Panc1 (cell line): Measurements from ENCODE around the gene S1PR3. TPM values are rescaled to one million over a fixed set of nuclear protein-coding genes. Genes with fewer than 3 reads are reported as not detected.

Experiments
- ATAC-seq: fragments of 200-7000 bp; cut with Tn5 transposase; 2 replicates; pipeline ENCODE4 v1.9.1; 2020; ENCODE audit warnings: mild to moderate bottlenecking, moderate library complexity
- BruUV-seq: library from RNA; stranded (reverse); fragments of 400-500 nt; replicated peaks from 2 replicates; lab custom pipeline; 2021; lab: Mats Ljungman, UMichigan
- CTCF ChIA-PET: fragments of 300-600 bp; sonication (Branson Sonifier 250); formaldehyde crosslinking; loops from one replicate; lab custom pipeline; 2022; ENCODE audit warnings: antibody characterized with exemption; lab: Charles Lee
- POLR2A ChIA-PET: fragments of 300-600 bp; sonication (Branson Sonifier 250); formaldehyde crosslinking; loops from one replicate; lab custom pipeline; 2022; ENCODE audit warnings: antibody characterized with exemption; lab: Charles Lee
- DNase-seq: peaks from one replicate; pipeline ENCODE4 v3.0.0-alpha.2; 2010; ENCODE audit warnings: low read depth, low spot score
- H3K27ac ChIP-seq: 2 replicates; pipeline ENCODE4 v1.5.1; 2011; ENCODE audit warnings: mild to moderate bottlenecking, low read length, inconsistent platforms
- H3K27me3 ChIP-seq: fragments of 200-500 bp; sonication (Bioruptor generic); 2 replicates; pipeline ENCODE4 v1.6.0; 2014; ENCODE audit warnings: low read length, inconsistent platforms; ENCODE audit not compliant: control insufficient read depth, insufficient read depth
- H3K36me3 ChIP-seq: fragments of 200-500 bp; sonication (Bioruptor generic); 2 replicates; pipeline ENCODE4 v1.5.1; 2014; ENCODE audit warnings: inconsistent platforms, mild to moderate bottlenecking, low read length, moderate library complexity; ENCODE audit not compliant: control insufficient read depth, insufficient read depth
- H3K4me1 ChIP-seq: 2 replicates; pipeline ENCODE4 v1.5.1; 2011; ENCODE audit warnings: inconsistent platforms, mild to moderate bottlenecking, low read length, moderate library complexity; ENCODE audit not compliant: control insufficient read depth, insufficient read depth
- H3K4me3 ChIP-seq, 2 experiments: 2 replicates each; pipeline ENCODE4 v1.5.1; 2011 to 2012; ENCODE audit warnings: low read depth in 2 of 2, low read length in 2 of 2, mild to moderate bottlenecking in 2 of 2, inconsistent platforms in 1 of 2, moderate library complexity in 1 of 2
- H3K9me3 ChIP-seq: fragments of 200-500 bp; sonication (Bioruptor generic); 2 replicates; pipeline ENCODE4 v1.5.1; 2014; ENCODE audit warnings: low read depth, mild to moderate bottlenecking, inconsistent platforms, low read length, moderate library complexity; ENCODE audit not compliant: control insufficient read depth, insufficient read depth
- CTCF ChIP-seq: fragments of 450-650 bp; IDR thresholded peaks from 2 replicates; pipeline ENCODE4 v1.5.1; 2017; ENCODE audit warnings: mild to moderate bottlenecking
- POLR2AphosphoS5 ChIP-seq: IDR thresholded peaks from 2 replicates; pipeline ENCODE4 v1.6.1; 2012; ENCODE audit warnings: mild to moderate bottlenecking, low read depth, low read length, moderate library complexity
- SIN3A ChIP-seq: IDR thresholded peaks from 2 replicates; pipeline ENCODE4 v1.6.1; 2012; ENCODE audit warnings: low read depth, mild to moderate bottlenecking, low read length, moderate library complexity, borderline replicate concordance; ENCODE audit not compliant: insufficient read depth
- TCF7L2 ChIP-seq: IDR thresholded peaks from 2 replicates; pipeline ENCODE4 v1.6.1; 2011; ENCODE audit warnings: mild to moderate bottlenecking, low read depth, low read length, inconsistent platforms
- in situ Hi-C: cut with HindIII; loops from 2 replicates; pipeline ENCODE4 v1.10.0; 2016; ENCODE audit warnings: low sequenced_read_pairs, low pct_unique_long_range_greater_than_20kb
- intact Hi-C: fragments of 100-400 bp; cut with micrococcal nuclease; formaldehyde crosslinking; loops from one replicate; pipeline ENCODE4 v1.10.0; 2022; ENCODE audit not compliant: unreplicated experiment
- total RNA-seq: library from RNA; stranded (reverse); gene quantifications from one replicate; pipeline ENCODE4 v1.2.1, GENCODE V29; 2021; ENCODE audit not compliant: unreplicated experiment
- TF ChIP-seq, protein P1 (sequence below), 2 experiments: IDR thresholded peaks; 2 replicates each; pipeline ENCODE4 v1.6.1; 2011 to 2012; ENCODE audit warnings: low read depth in 2 of 2, control low read depth in 1 of 2, low read length in 1 of 2, mild to moderate bottlenecking in 1 of 2, moderate library complexity in 1 of 2; ENCODE audit not compliant: insufficient read depth in 1 of 2

The S1PR3 gene
- total RNA-seq, 1 experiment from 2014 or later: 8.1 TPM

- peaks cover 2% of the 10 kb centered on the region for H3K4me1 ChIP-seq
- in situ Hi-C loops: no loop called here
- no peak overlapping the region for H3K27ac ChIP-seq
- ATAC-seq (no peak), DNase-seq (no peak)
- BruUV-seq: TSS peak; percentile 92
- intact Hi-C loops: no loop called here
- no peaks in the 10 kb centered on the region for H3K27me3 ChIP-seq
- CTCF ChIA-PET: no interaction called here
- TF ChIP-seq TCF7L2: no peak
- TF ChIP-seq POLR2AphosphoS5: no peak
- TF ChIP-seq, protein P1, sequence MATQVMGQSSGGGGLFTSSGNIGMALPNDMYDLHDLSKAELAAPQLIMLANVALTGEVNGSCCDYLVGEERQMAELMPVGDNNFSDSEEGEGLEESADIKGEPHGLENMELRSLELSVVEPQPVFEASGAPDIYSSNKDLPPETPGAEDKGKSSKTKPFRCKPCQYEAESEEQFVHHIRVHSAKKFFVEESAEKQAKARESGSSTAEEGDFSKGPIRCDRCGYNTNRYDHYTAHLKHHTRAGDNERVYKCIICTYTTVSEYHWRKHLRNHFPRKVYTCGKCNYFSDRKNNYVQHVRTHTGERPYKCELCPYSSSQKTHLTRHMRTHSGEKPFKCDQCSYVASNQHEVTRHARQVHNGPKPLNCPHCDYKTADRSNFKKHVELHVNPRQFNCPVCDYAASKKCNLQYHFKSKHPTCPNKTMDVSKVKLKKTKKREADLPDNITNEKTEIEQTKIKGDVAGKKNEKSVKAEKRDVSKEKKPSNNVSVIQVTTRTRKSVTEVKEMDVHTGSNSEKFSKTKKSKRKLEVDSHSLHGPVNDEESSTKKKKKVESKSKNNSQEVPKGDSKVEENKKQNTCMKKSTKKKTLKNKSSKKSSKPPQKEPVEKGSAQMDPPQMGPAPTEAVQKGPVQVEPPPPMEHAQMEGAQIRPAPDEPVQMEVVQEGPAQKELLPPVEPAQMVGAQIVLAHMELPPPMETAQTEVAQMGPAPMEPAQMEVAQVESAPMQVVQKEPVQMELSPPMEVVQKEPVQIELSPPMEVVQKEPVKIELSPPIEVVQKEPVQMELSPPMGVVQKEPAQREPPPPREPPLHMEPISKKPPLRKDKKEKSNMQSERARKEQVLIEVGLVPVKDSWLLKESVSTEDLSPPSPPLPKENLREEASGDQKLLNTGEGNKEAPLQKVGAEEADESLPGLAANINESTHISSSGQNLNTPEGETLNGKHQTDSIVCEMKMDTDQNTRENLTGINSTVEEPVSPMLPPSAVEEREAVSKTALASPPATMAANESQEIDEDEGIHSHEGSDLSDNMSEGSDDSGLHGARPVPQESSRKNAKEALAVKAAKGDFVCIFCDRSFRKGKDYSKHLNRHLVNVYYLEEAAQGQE (IDR thresholded peaks at IDR 0.05; ENCODE audit: insufficient read depth in 1 of 2, low read depth in 2 of 2, low read length in 1 of 2): no peak
- H3K4me3 ChIP-seq: no peak overlapping the region
- H3K9me3 ChIP-seq: no peaks in the 10 kb centered on the region
- POLR2A ChIA-PET: no interaction called here
- no peaks in the 10 kb centered on the region for H3K36me3 ChIP-seq
Measured at GRCh38 chr9:88992556-88992955, 1.3 kb downstream of the S1PR3 start.

DNA sequence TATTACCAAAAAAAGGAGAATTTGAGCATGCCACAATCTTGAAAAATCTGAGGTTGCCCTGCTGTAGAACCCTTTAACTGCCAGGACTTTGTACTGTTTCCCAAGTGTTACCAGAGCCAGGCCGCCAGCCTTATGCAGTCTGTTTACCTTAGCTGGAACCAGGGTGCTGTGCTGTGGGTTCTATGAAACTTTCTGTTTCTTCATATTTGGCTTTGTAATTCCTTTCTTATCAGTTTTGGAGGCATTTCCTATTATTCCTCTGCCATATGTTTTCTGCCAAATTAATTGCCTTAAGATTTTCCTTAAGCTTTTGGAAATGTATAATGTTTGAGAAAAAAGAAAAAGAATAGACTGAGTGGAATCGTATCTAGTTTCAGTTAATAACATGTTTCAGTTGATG is 2.1 kb downstream of the S1PR3 start:
- ATAC-seq (no peak), DNase-seq (no peak)
- Histone ChIP-seq H3K27me3 (no peaks in the 10 kb centered on the region), H3K27ac (no peak overlapping the region), H3K36me3 (no peaks in the 10 kb centered on the region), H3K4me1 (peaks cover 2% of the 10 kb centered on the region), H3K9me3 (no peaks in the 10 kb centered on the region), H3K4me3 (no peak overlapping the region)
- ChIA-PET CTCF (no interaction called here), POLR2A (no interaction called here)
- intact Hi-C loops (no loop called here), in situ Hi-C loops (no loop called here)
- no TSS peak for BruUV-seq
- TF ChIP-seq SIN3A (no peak), POLR2AphosphoS5 (no peak), CTCF (no peak), TCF7L2 (no peak)
- TF ChIP-seq, protein P1 (IDR thresholded peaks at IDR 0.05; ENCODE audit: insufficient read depth in 1 of 2, low read depth in 2 of 2, low read length in 1 of 2): no peak
